Ascending aorta (tissue), 2 donors: ENCODE results near the gene ZNF367. TPM values are rescaled to one million over a fixed set of nuclear protein-coding genes. Genes with fewer than 3 reads are reported as not detected.
A peak's percentile ranks its signal among the peaks of the same experiment; 100 is the strongest.

ENCODE experiments used
- DNase-seq, 2 donors: peaks; one replicate each; pipeline ENCODE4 v3.0.0-alpha.2; 2019; ENCODE audit warnings: low spot score in 2 of 2
- H3K27ac ChIP-seq, 2 donors: fragments of 200-600 bp; sonication (generic); one replicate each; pipeline ENCODE4 v1.5.1; 2016 to 2017; ENCODE audit warnings: mild to moderate bottlenecking in 1 of 2
- H3K27me3 ChIP-seq: fragments of 200-600 bp; sonication (generic); one replicate; pipeline ENCODE4 v1.5.1; 2017
- H3K36me3 ChIP-seq, 2 donors: fragments of 200-600 bp; sonication (generic); one replicate each; pipeline ENCODE4 v1.5.1; 2016
- H3K4me1 ChIP-seq, 2 donors: fragments of 200-600 bp; sonication (generic); one replicate each; pipeline ENCODE4 v1.5.1; 2016 to 2017; ENCODE audit warnings: mild to moderate bottlenecking in 1 of 2
- H3K4me3 ChIP-seq, 2 donors: fragments of 200-600 bp; sonication (generic); one replicate each; pipeline ENCODE4 v1.5.1; 2016 to 2017; ENCODE audit warnings: mild to moderate bottlenecking in 1 of 2
- H3K9me3 ChIP-seq, 2 donors: fragments of 200-600 bp; sonication (generic); one replicate each; pipeline ENCODE4 v1.5.1; 2016
- CTCF ChIP-seq, 3 experiments: fragments of 200-600 bp in 2 of 3; fragments of 450-650 bp in 1 of 3; sonication (generic) in 2 of 3; IDR thresholded peaks; one replicate each; pipeline ENCODE4 v1.5.1; 2016 to 2019; ENCODE audit warnings: antibody characterized with exemption in 3 of 3, mild to moderate bottlenecking in 1 of 3, moderate library complexity in 1 of 3
- intact Hi-C: fragments of 100-400 bp; cut with DNase I; formaldehyde crosslinking; loops from one replicate; pipeline ENCODE4 v1.15.1; 2023
- total RNA-seq: library from RNA; depleted of rRNA; stranded (reverse); fragments of >200 nt; gene quantifications from one replicate; pipeline ENCODE4 v1.1.0, GENCODE V29; 2016

ZNF367 gene
- total RNA-seq, 1 donor from 2014 or later: 3.9 TPM

GRCh38 chr9:96447406-96447805 lies 29.2 kb upstream of the ZNF367 start:
- intact Hi-C loops: no loop called here

GRCh38 chr9:96442491-96442890 lies 24.3 kb upstream of the ZNF367 start:
- TF ChIP-seq CTCF (IDR thresholded peaks at IDR 0.05): no peak
- intact Hi-C loops: no loop called here
- Histone ChIP-seq H3K4me3 (no peak overlapping the region), H3K27ac (no peak overlapping the region), H3K4me1 (no peaks in the 10 kb centered on the region), H3K9me3 (no peaks in the 10 kb centered on the region), H3K36me3 (no peaks in the 10 kb centered on the region), H3K27me3 (no peaks in the 10 kb centered on the region)
- DNase-seq: no peak

More at GRCh38 chr9:96447406-96447805, 29.2 kb upstream of the ZNF367 start:
- DNase-seq: no peak
- no peaks in the 10 kb centered on the region for H3K27me3 ChIP-seq
- H3K36me3 ChIP-seq: no peaks in the 10 kb centered on the region
- H3K9me3 ChIP-seq: no peaks in the 10 kb centered on the region
- H3K4me3 ChIP-seq: no peak overlapping the region
- no peak for TF ChIP-seq CTCF (IDR thresholded peaks at IDR 0.05)
- peaks cover 0 to 20% of the 10 kb centered on the region in 2 donors for H3K4me1 ChIP-seq
- no peak overlapping the region for H3K27ac ChIP-seq

- DNase-seq: no peak
- H3K36me3 ChIP-seq: no peaks in the 10 kb centered on the region
Observed at GRCh38 chr9:96441798-96442445, 23.8 kb upstream of the ZNF367 start.

GRCh38 chr9:96440671-96441199 lies 22.6 kb upstream of the ZNF367 start:
- H3K4me3 ChIP-seq: no peak overlapping the region

More at GRCh38 chr9:96441798-96442445, 23.8 kb upstream of the ZNF367 start:
- Histone ChIP-seq H3K4me1 (no peaks in the 10 kb centered on the region), H3K27ac (no peak overlapping the region), H3K9me3 (no peaks in the 10 kb centered on the region), H3K27me3 (no peaks in the 10 kb centered on the region), H3K4me3 (no peak overlapping the region)
- intact Hi-C loops: no loop called here
- TF ChIP-seq CTCF (IDR thresholded peaks at IDR 0.05): peak in 1 of 3 experiments; percentile 24

GRCh38 chr9:96437454-96437853 lies 19.3 kb upstream of the ZNF367 start:
- no peak for TF ChIP-seq CTCF (IDR thresholded peaks at IDR 0.05)
- no peaks in the 10 kb centered on the region for H3K4me1 ChIP-seq
- no peak overlapping the region for H3K27ac ChIP-seq
- H3K36me3 ChIP-seq: no peaks in the 10 kb centered on the region
- DNase-seq: no peak
- H3K4me3 ChIP-seq: no peak overlapping the region
- intact Hi-C loops: no loop called here
- no peaks in the 10 kb centered on the region for H3K9me3 ChIP-seq
- H3K27me3 ChIP-seq: no peaks in the 10 kb centered on the region

More at GRCh38 chr9:96440671-96441199, 22.6 kb upstream of the ZNF367 start:
- Histone ChIP-seq H3K27me3 (no peaks in the 10 kb centered on the region), H3K4me1 (no peaks in the 10 kb centered on the region), H3K36me3 (no peaks in the 10 kb centered on the region), H3K9me3 (no peaks in the 10 kb centered on the region), H3K27ac (no peak overlapping the region)
- intact Hi-C loops: no loop called here
- TF ChIP-seq CTCF (IDR thresholded peaks at IDR 0.05): no peak
- DNase-seq: no peak
